Pancreas (tissue), 10 donors: ENCODE results near the gene ARSG. TPM values are rescaled to one million over a fixed set of nuclear protein-coding genes. Genes with fewer than 3 reads are reported as not detected.

Experiments
- ATAC-seq, 4 donors: fragments of 200-7000 bp; cut with Tn5 transposase; one replicate each; pipeline versions ENCODE4 v1.8.0 to v1.9.1; 2020; ENCODE audit warnings: mild to moderate bottlenecking in 4 of 4, moderate library complexity in 4 of 4
- DNase-seq, 6 donors: peaks; one replicate each; pipeline ENCODE4 v3.0.0-alpha.2; 2020
- FAIRE-seq: peaks from 2 replicates; lab custom pipeline; 2012; peaks lifted over from hg19 to GRCh38; lab: Jason Lieb, UNC
- H3K27ac ChIP-seq, 4 donors: fragments of 200-600 bp; sonication (generic); 1 replicate in 3 of 4; 2 replicates in 1 of 4; pipeline versions ENCODE4 v1.5.0 to v1.8.0; 2020
- H3K27me3 ChIP-seq, 4 donors: fragments of 200-600 bp; one replicate each; pipeline ENCODE4 v1.8.0; 2021
- H3K36me3 ChIP-seq, 3 donors: fragments of 200-600 bp; sonication (generic) in 1 of 3; one replicate each; pipeline versions ENCODE4 v1.5.0 to v1.8.0; 2020 to 2021
- H3K4me1 ChIP-seq, 3 donors: fragments of 200-600 bp; one replicate each; pipeline ENCODE4 v1.8.0; 2021
- H3K4me3 ChIP-seq, 4 donors: fragments of 200-600 bp; sonication (generic) in 2 of 4; one replicate each; pipeline versions ENCODE4 v1.5.0 to v1.8.0; 2020 to 2021
- H3K9me3 ChIP-seq, 4 donors: fragments of 200-600 bp; one replicate each; pipeline ENCODE4 v1.8.0; 2021
- CTCF ChIP-seq, 4 donors: fragments of 200-600 bp; sonication (generic) in 3 of 4; IDR thresholded peaks; one replicate each; pipeline versions ENCODE4 v1.5.0 to v1.8.0; 2021; ENCODE audit warnings: antibody characterized with exemption in 4 of 4
- WGBS, 2 donors: extraction: QIAGEN DNeasy Blood & Tissue Kit; methylation state at CpG; one replicate each; pipeline ENCODE4 v1.1.7; 2013; 5-methylcytosine and 5-hydroxymethylcytosine counted together
- intact Hi-C, 3 donors: fragments of 100-400 bp; cut with DNase I; formaldehyde crosslinking; loops; one replicate each; pipeline versions ENCODE4 v1.11.1 to v1.14.2; 2022
- polyA plus RNA-seq, 2 donors: library from polyadenylated mRNA; stranded (reverse); fragments of 200-250 nt; gene quantifications; one replicate each; pipeline ENCODE4 v1.2.3, GENCODE V29; 2013
- total RNA-seq, 6 donors: library from RNA; stranded (reverse); fragmentation: NEBNext Ultra II Directional in 4 of 6; extraction: Animal tissue kit (Norgen Biotek cat#: 25700) in 4 of 6; gene quantifications; one replicate each; pipeline versions ENCODE4 v1.2.1 to v1.2.4, GENCODE V29; 2021 to 2023
- donor health status: healthy with polysubstance abuse.
- donor health status: DM: no; HTN: no; CAD: no; lungs with moderate emphysema.
- donor health status: DM: no; HTN: no; CAD: no.
- donor health status: control.
- donor health status: control.
- donor health status: Bipolar disorder and iron deficiency.
- donor health status: DM: yes; HTN: yes; CAD: no.
- donor health status: DM: no; HTN: no; CAD: no.
- donor health status: DM: no; HTN: no; CAD: no.
- donor health status: DM: yes; HTN: yes; CAD: no.

The ARSG gene
- total and polyA plus RNA-seq, 8 donors: 0.46 to 2.5 (median 1.4) TPM

- no peaks in the 10 kb centered on the region for H3K27me3 ChIP-seq
- H3K36me3 ChIP-seq: no peaks in the 10 kb centered on the region
- no peak overlapping the region for H3K27ac ChIP-seq
- WGBS, 2 donors: 75 to 83% methylated on average over 9 of the region's 9 CpGs
- no peak overlapping the region for H3K4me3 ChIP-seq
- TF ChIP-seq CTCF (IDR thresholded peaks at IDR 0.05): no peak
- no peak for ATAC-seq
- no peak for DNase-seq
- no peaks in the 10 kb centered on the region for H3K9me3 ChIP-seq
- H3K4me1 ChIP-seq: peaks cover 0 to 10% (median 0%) of the 10 kb centered on the region in 3 donors
- intact Hi-C loops: no loop called here
- no peak for FAIRE-seq
Observed at GRCh38 chr17:68301438-68301959, 10.2 kb downstream of the ARSG start.

GRCh38 chr17:68302066-68302564 lies 10.8 kb downstream of the ARSG start:
- FAIRE-seq (no peak), ATAC-seq (no peak), DNase-seq (no peak)
- Histone ChIP-seq H3K27me3 (no peaks in the 10 kb centered on the region), H3K27ac (no peak overlapping the region), H3K4me3 (no peak overlapping the region), H3K36me3 (no peaks in the 10 kb centered on the region), H3K4me1 (peaks cover 0 to 10% (median 0%) of the 10 kb centered on the region in 3 donors), H3K9me3 (no peaks in the 10 kb centered on the region)
- no peak for TF ChIP-seq CTCF (IDR thresholded peaks at IDR 0.05)
- WGBS, 2 donors: 66 to 80% methylated on average over 10 of the region's 10 CpGs
- intact Hi-C loops: no loop called here

- no peak overlapping the region for H3K27ac ChIP-seq
- no peak for DNase-seq
- no peak for TF ChIP-seq CTCF (IDR thresholded peaks at IDR 0.05)
- no peaks in the 10 kb centered on the region for H3K9me3 ChIP-seq
- H3K36me3 ChIP-seq: no peaks in the 10 kb centered on the region
- intact Hi-C loops: no loop called here
- no peak for ATAC-seq
- no peak overlapping the region for H3K4me3 ChIP-seq
- H3K27me3 ChIP-seq: no peaks in the 10 kb centered on the region
- FAIRE-seq: no peak
- peaks cover 0 to 10% (median 0%) of the 10 kb centered on the region in 3 donors for H3K4me1 ChIP-seq
- 57 to 65% methylated on average over 4 of the region's 4 CpGs for WGBS, 2 donors
Observed at GRCh38 chr17:68302666-68303065, 11.4 kb downstream of the ARSG start.

- no peak for DNase-seq
- H3K36me3 ChIP-seq: no peaks in the 10 kb centered on the region
- H3K4me1 ChIP-seq: peaks cover 0 to 10% (median 0%) of the 10 kb centered on the region in 3 donors
- no peak for FAIRE-seq
- TF ChIP-seq CTCF (IDR thresholded peaks at IDR 0.05): no peak
- H3K27ac ChIP-seq: no peak overlapping the region
- H3K9me3 ChIP-seq: no peaks in the 10 kb centered on the region
- no peak overlapping the region for H3K4me3 ChIP-seq
- 92 to 95% methylated on average over 6 of the region's 6 CpGs for WGBS, 2 donors
- H3K27me3 ChIP-seq: no peaks in the 10 kb centered on the region
- intact Hi-C loops: no loop called here
- ATAC-seq: no peak
Observed at GRCh38 chr17:68304706-68305105, 13.4 kb downstream of the ARSG start.

- Histone ChIP-seq H3K27ac (no peak overlapping the region), H3K4me1 (peaks cover 0 to 10% (median 0%) of the 10 kb centered on the region in 3 donors), H3K27me3 (no peaks in the 10 kb centered on the region), H3K36me3 (no peaks in the 10 kb centered on the region), H3K4me3 (no peak overlapping the region), H3K9me3 (no peaks in the 10 kb centered on the region)
- DNase-seq (no peak), ATAC-seq (peak in 1 of 4 donors; percentile 50), FAIRE-seq (no peak)
- WGBS, 2 donors: 49 to 61% methylated on average over 4 of the region's 4 CpGs
- no peak for TF ChIP-seq CTCF (IDR thresholded peaks at IDR 0.05)
- intact Hi-C loops: no loop called here
Observed at GRCh38 chr17:68305142-68305541, 13.8 kb downstream of the ARSG start.
